GM20000 (cell line): ENCODE measurements around the gene POLR1A.

ENCODE experiments used
- DNase-seq: peaks from one replicate; pipeline ENCODE4 v3.0.0; 2012; ENCODE audit warnings: low spot score
- CTCF ChIP-seq: IDR thresholded peaks from 2 replicates; pipeline ENCODE4 v1.5.1; 2012; ENCODE audit warnings: mild to moderate bottlenecking, control low read depth; ENCODE audit errors: extremely low read depth, missing control alignments

The POLR1A gene

GRCh38 chr2:86012007-86012712, 93.5 kb downstream of the POLR1A start:
- no peak for DNase-seq
- TF ChIP-seq CTCF: no peak

GRCh38 chr2:86011449-86011941, 94.2 kb downstream of the POLR1A start:
- TF ChIP-seq CTCF: no peak
- DNase-seq: no peak

GRCh38 chr2:86010083-86010482, 95.6 kb downstream of the POLR1A start:
- no peak for TF ChIP-seq CTCF
- DNase-seq: no peak

GRCh38 chr2:86006524-86006923, 99.2 kb downstream of the POLR1A start:
- no peak for TF ChIP-seq CTCF
- DNase-seq: no peak

GRCh38 chr2:86003967-86004366, 101.7 kb downstream of the POLR1A start:
- DNase-seq: no peak
- no peak for TF ChIP-seq CTCF

GRCh38 chr2:86003104-86003503, 102.6 kb downstream of the POLR1A start:
- DNase-seq: no peak
- no peak for TF ChIP-seq CTCF

GRCh38 chr2:86002375-86002774, 103.3 kb downstream of the POLR1A start:
- no peak for DNase-seq
- TF ChIP-seq CTCF: no peak
